K562 (cell line): ENCODE measurements around the gene TEX30.

ENCODE experiments used
- DPF2 ChIP-seq: fragments of 450-650 bp; IDR thresholded peaks from 2 replicates; pipeline ENCODE4 v1.6.1; 2016
- EZH2 ChIP-seq: IDR thresholded peaks from 2 replicates; pipeline ENCODE4 v1.6.1; 2012; ENCODE audit warnings: low read depth, mild to moderate bottlenecking, inconsistent platforms, low read length, borderline replicate concordance
- POLR2A ChIP-seq: fragments of 450-650 bp; conservative IDR thresholded peaks from 2 replicates; pipeline ENCODE4 v1.6.1; 2016
- RFX5 ChIP-seq: IDR thresholded peaks from 2 replicates; pipeline ENCODE4 v1.6.1; 2011; ENCODE audit warnings: low read depth, mild to moderate bottlenecking, improper control_type of control experiment, low read length
- SP2 ChIP-seq: IDR thresholded peaks from 2 replicates; pipeline ENCODE4 v1.6.1; 2011; ENCODE audit warnings: mild to moderate bottlenecking, low read depth, low read length, moderate library complexity; ENCODE audit not compliant: poor library complexity, severe bottlenecking; ENCODE audit errors: extremely low read depth
- YY1 ChIP-seq, 3 experiments: IDR thresholded peaks; 2 replicates each; pipeline ENCODE4 v1.6.1; 2011; ENCODE audit warnings: low read length in 2 of 3, mild to moderate bottlenecking in 2 of 3, moderate library complexity in 2 of 3, borderline replicate concordance in 1 of 3, control low read depth in 1 of 3, low read depth in 1 of 3; ENCODE audit not compliant: insufficient read depth in 3 of 3, insufficient replicate concordance in 2 of 3, control insufficient read depth in 1 of 3, insufficient read length in 1 of 3; ENCODE audit errors: extremely low read depth in 1 of 3
- TF ChIP-seq, protein P1 (sequence below), 3 experiments: IDR thresholded peaks in 2 of 3; conservative IDR thresholded peaks in 1 of 3; 2 replicates each; pipeline ENCODE4 v1.5.1; 2011 to 2012; ENCODE audit warnings: low read length in 3 of 3, mild to moderate bottlenecking in 3 of 3, control low read depth in 2 of 3, improper control_type of control experiment in 1 of 3, inconsistent platforms in 1 of 3, low read depth in 1 of 3, mixed read lengths in 1 of 3, moderate library complexity in 1 of 3; ENCODE audit not compliant: insufficient read depth in 2 of 3

DNA sequence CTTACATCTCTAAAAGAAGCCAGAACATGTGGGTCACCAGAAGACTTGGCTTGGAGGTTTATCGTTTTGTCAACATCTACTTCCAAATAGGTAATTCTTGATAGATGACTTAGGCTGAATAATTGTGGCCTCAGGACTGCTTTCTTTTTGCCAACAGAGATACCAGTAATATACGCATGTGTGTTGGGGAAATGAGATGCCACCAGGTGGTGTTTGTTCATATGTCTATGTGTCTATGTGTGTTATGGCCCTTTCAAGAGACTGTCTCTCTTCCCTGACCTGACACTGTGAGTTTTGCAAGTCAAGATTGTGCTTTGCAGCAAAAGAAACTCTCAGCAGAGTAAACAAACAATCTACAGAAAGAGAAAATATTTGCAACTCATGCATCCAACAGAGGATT, 47.2 kb downstream of the TEX30 start:
- TF ChIP-seq DPF2, result no peak
- TF ChIP-seq POLR2A, result no peak
- TF ChIP-seq RFX5, result no peak
- TF ChIP-seq SP2, result no peak
- TF ChIP-seq, protein P1, sequence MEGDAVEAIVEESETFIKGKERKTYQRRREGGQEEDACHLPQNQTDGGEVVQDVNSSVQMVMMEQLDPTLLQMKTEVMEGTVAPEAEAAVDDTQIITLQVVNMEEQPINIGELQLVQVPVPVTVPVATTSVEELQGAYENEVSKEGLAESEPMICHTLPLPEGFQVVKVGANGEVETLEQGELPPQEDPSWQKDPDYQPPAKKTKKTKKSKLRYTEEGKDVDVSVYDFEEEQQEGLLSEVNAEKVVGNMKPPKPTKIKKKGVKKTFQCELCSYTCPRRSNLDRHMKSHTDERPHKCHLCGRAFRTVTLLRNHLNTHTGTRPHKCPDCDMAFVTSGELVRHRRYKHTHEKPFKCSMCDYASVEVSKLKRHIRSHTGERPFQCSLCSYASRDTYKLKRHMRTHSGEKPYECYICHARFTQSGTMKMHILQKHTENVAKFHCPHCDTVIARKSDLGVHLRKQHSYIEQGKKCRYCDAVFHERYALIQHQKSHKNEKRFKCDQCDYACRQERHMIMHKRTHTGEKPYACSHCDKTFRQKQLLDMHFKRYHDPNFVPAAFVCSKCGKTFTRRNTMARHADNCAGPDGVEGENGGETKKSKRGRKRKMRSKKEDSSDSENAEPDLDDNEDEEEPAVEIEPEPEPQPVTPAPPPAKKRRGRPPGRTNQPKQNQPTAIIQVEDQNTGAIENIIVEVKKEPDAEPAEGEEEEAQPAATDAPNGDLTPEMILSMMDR (IDR thresholded peaks at IDR 0.05 in 2 of 3, conservative IDR thresholded peaks at IDR 0.05 in 1 of 3; ENCODE audit: insufficient read depth in 2 of 3, low read depth in 1 of 3, low read length in 3 of 3), result peak in 1 of 3 experiments; percentile 19; a peak in 1 of 6 replicates
- no peak for TF ChIP-seq YY1 (IDR thresholded peaks at IDR 0.05; ENCODE audit: borderline replicate concordance in 1 of 3, control insufficient read depth in 1 of 3, extremely low read depth in 1 of 3, insufficient read depth in 3 of 3, insufficient read length in 1 of 3, insufficient replicate concordance in 2 of 3, low read depth in 1 of 3, low read length in 2 of 3)
- no peak for TF ChIP-seq EZH2
